ENCODE results near the gene DHCR7. TPM values are rescaled to one million over a fixed set of nuclear protein-coding genes. Genes with fewer than 3 reads are reported as not detected.

The DHCR7 gene
- total RNA-seq, 1 experiment from 2014 or later: 371 TPM

- peaks cover 23% of the 10 kb centered on the region for H3K4me1 ChIP-seq
- intact Hi-C loops (cut with micrococcal nuclease; ENCODE audit: unreplicated experiment): no loop called here
- no peak overlapping the region for H3K27ac Mint-ChIP-seq (ENCODE audit: unreplicated experiment)
- peaks cover 10% of the 10 kb centered on the region; the same call in 1 of the 2 replicates for H3K36me3 ChIP-seq (ENCODE audit: control insufficient read depth, insufficient read depth, low read length)
- ChIA-PET POLR2A (no interaction called here), CTCF (no interaction called here)
- H3K36me3 Mint-ChIP-seq (ENCODE audit: insufficient read depth, unreplicated experiment): peaks cover 59% of the 10 kb centered on the region
- DNase-seq: no peak
- H3K4me3 ChIP-seq (ENCODE audit: low read depth, low read length): no peak overlapping the region
- no TSS peak for BruUV-seq (replicated peaks)
- H3K4me3 Mint-ChIP-seq (ENCODE audit: unreplicated experiment): no peak overlapping the region
- peaks cover 6% of the 10 kb centered on the region for H3K9me3 Mint-ChIP-seq (ENCODE audit: unreplicated experiment)
- H3K27me3 Mint-ChIP-seq (ENCODE audit: insufficient read depth, unreplicated experiment): no peaks in the 10 kb centered on the region
- no peaks in the 10 kb centered on the region for H3K27me3 ChIP-seq (replicated peaks; ENCODE audit: control insufficient read depth, insufficient read depth, low read length)
- H3K9me3 ChIP-seq: peaks cover 5% of the 10 kb centered on the region
- no peak for TF ChIP-seq CTCF (IDR thresholded peaks at IDR 0.05; ENCODE audit: insufficient read depth in 1 of 2, low read depth in 1 of 2, low read length in 1 of 2, severe bottlenecking in 1 of 2, unreplicated experiment in 1 of 2)
- peaks cover 26% of the 10 kb centered on the region for H3K4me1 Mint-ChIP-seq (ENCODE audit: low read depth, unreplicated experiment)
These were observed 25.5 kb upstream of the DHCR7 start for GRCh38 chr11:71473793-71474080.

- Mint-ChIP-seq H3K36me3 (ENCODE audit: insufficient read depth, unreplicated experiment) (peaks cover 60% of the 10 kb centered on the region), H3K27ac (ENCODE audit: unreplicated experiment) (no peak overlapping the region), H3K27me3 (ENCODE audit: insufficient read depth, unreplicated experiment) (no peaks in the 10 kb centered on the region), H3K4me3 (ENCODE audit: unreplicated experiment) (no peak overlapping the region), H3K4me1 (ENCODE audit: low read depth, unreplicated experiment) (peaks cover 32% of the 10 kb centered on the region), H3K9me3 (ENCODE audit: unreplicated experiment) (peaks cover 11% of the 10 kb centered on the region)
- ChIA-PET POLR2A (no interaction called here), CTCF (no interaction called here)
- TF ChIP-seq CTCF (IDR thresholded peaks at IDR 0.05; ENCODE audit: insufficient read depth in 1 of 2, low read depth in 1 of 2, low read length in 1 of 2, severe bottlenecking in 1 of 2, unreplicated experiment in 1 of 2): no peak
- intact Hi-C loops (cut with micrococcal nuclease; ENCODE audit: unreplicated experiment): no loop called here
- Histone ChIP-seq H3K4me3 (ENCODE audit: low read depth, low read length) (no peak overlapping the region), H3K27me3 (replicated peaks; ENCODE audit: control insufficient read depth, insufficient read depth, low read length) (no peaks in the 10 kb centered on the region), H3K4me1 (peaks cover 23% of the 10 kb centered on the region), H3K9me3 (peaks cover 11% of the 10 kb centered on the region), H3K36me3 (ENCODE audit: control insufficient read depth, insufficient read depth, low read length) (peaks cover 8% of the 10 kb centered on the region; the same call in 1 of the 2 replicates)
- no TSS peak for BruUV-seq (replicated peaks)
- DNase-seq: no peak
These were observed 25.0 kb upstream of the DHCR7 start for GRCh38 chr11:71472941-71473792.

GRCh38 chr11:71472357-71472885 is 24.2 kb upstream of the DHCR7 start:
- H3K27ac Mint-ChIP-seq (ENCODE audit: unreplicated experiment): no peak overlapping the region
- H3K36me3 Mint-ChIP-seq (ENCODE audit: insufficient read depth, unreplicated experiment): peaks cover 60% of the 10 kb centered on the region
- Histone ChIP-seq H3K4me1 (peaks cover 23% of the 10 kb centered on the region), H3K36me3 (ENCODE audit: control insufficient read depth, insufficient read depth, low read length) (peaks cover 8% of the 10 kb centered on the region; the same call in 1 of the 2 replicates), H3K27me3 (replicated peaks; ENCODE audit: control insufficient read depth, insufficient read depth, low read length) (no peaks in the 10 kb centered on the region), H3K4me3 (ENCODE audit: low read depth, low read length) (no peak overlapping the region), H3K9me3 (peaks cover 16% of the 10 kb centered on the region)
- DNase-seq: no peak
- H3K4me3 Mint-ChIP-seq (ENCODE audit: unreplicated experiment): no peak overlapping the region
- no TSS peak for BruUV-seq (replicated peaks)
- no peak for TF ChIP-seq CTCF (IDR thresholded peaks at IDR 0.05; ENCODE audit: insufficient read depth in 1 of 2, low read depth in 1 of 2, low read length in 1 of 2, severe bottlenecking in 1 of 2, unreplicated experiment in 1 of 2)
- peaks cover 34% of the 10 kb centered on the region for H3K4me1 Mint-ChIP-seq (ENCODE audit: low read depth, unreplicated experiment)
- ChIA-PET CTCF (no interaction called here), POLR2A (no interaction called here)
- H3K27me3 Mint-ChIP-seq (ENCODE audit: insufficient read depth, unreplicated experiment): no peaks in the 10 kb centered on the region
- intact Hi-C loops (cut with micrococcal nuclease; ENCODE audit: unreplicated experiment): no loop called here
- H3K9me3 Mint-ChIP-seq (ENCODE audit: unreplicated experiment): peaks cover 19% of the 10 kb centered on the region
